ENCODE results near the gene NEURL1. TPM values are rescaled to one million over a fixed set of nuclear protein-coding genes. Genes with fewer than 3 reads are reported as not detected.

NEURL1 gene
- total RNA-seq, 1 experiment from 2014 or later, result 4.8 TPM

DNA sequence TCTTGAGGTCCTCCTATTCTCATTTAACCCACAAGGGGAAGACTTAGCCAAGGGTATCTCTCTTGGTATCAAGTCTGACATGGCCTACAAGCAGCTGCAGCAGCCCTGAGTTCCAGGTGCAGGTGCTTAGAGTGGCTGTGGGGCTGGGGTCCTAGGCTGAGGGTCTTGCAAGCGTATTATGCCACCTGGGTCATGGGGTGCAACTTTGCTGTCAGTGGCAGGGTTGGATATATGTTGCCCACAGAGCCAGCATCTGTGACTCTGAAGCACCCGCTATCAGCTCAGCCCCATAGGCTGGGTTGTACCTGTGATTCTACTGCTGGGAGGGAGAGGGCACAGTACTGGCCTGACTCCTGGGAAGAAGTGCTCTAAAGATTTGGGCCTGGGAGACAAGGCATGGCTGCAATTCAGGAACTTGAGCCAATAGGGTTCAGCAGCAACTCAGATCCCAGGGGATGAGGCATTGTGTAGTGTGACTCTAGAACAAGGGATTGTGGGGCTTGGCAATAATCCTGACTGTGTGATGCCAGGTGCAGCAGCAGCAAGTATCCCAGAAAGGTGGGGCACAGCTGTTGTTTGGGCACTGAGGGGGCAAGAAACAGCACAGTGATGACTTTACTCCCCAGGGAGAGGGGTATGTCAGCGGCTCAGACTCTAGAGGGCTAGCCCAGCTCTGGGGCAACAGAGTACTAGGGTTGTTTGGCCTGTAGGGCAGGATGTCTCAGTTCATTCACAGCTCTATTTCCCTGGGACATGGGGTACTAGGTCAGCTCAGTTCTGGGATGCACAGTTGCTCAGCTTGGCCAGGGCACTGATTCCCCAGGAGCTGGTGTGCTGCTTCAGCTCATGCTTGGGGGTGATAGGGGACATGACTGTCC is 41.4 kb downstream of the NEURL1 start:
- H3K4me1 ChIP-seq (replicated peaks; ENCODE audit: insufficient read depth), result no peaks in the 10 kb centered on the region
- H3F3A ChIP-seq (ENCODE audit: insufficient read depth, low read depth), result no peaks in the 10 kb centered on the region
- H3K27ac ChIP-seq, result no peak overlapping the region
- no peaks in the 10 kb centered on the region for H3K9me3 ChIP-seq (ENCODE audit: insufficient read depth, low read depth)
- no peaks in the 10 kb centered on the region for H3K27me3 ChIP-seq (ENCODE audit: insufficient read depth, low read depth)
- TF ChIP-seq, protein P1, sequence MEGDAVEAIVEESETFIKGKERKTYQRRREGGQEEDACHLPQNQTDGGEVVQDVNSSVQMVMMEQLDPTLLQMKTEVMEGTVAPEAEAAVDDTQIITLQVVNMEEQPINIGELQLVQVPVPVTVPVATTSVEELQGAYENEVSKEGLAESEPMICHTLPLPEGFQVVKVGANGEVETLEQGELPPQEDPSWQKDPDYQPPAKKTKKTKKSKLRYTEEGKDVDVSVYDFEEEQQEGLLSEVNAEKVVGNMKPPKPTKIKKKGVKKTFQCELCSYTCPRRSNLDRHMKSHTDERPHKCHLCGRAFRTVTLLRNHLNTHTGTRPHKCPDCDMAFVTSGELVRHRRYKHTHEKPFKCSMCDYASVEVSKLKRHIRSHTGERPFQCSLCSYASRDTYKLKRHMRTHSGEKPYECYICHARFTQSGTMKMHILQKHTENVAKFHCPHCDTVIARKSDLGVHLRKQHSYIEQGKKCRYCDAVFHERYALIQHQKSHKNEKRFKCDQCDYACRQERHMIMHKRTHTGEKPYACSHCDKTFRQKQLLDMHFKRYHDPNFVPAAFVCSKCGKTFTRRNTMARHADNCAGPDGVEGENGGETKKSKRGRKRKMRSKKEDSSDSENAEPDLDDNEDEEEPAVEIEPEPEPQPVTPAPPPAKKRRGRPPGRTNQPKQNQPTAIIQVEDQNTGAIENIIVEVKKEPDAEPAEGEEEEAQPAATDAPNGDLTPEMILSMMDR (conservative IDR thresholded peaks at IDR 0.05), result no peak
- no peak for TF ChIP-seq EZH2 (IDR thresholded peaks at IDR 0.05; ENCODE audit: low read depth)
- BruUV-seq (replicated peaks), result no TSS peak
- H3K79me2 ChIP-seq (ENCODE audit: low read depth), result no peaks in the 10 kb centered on the region
- H3K36me3 ChIP-seq (ENCODE audit: low read depth), result no peaks in the 10 kb centered on the region
- intact Hi-C loops (cut with micrococcal nuclease; ENCODE audit: unreplicated experiment), result no loop called here
- no peak overlapping the region for H3K4me2 ChIP-seq
- CTCF ChIA-PET, result no interaction called here
- POLR2A ChIA-PET (ENCODE audit: unreplicated experiment), result no interaction called here
- DNase-seq, result no peak
- no peaks in the 10 kb centered on the region for H3K9me2 ChIP-seq (ENCODE audit: insufficient read depth)
- H3K4me3 ChIP-seq, result no peak overlapping the region
- H4K20me1 ChIP-seq (ENCODE audit: insufficient read depth), result no peaks in the 10 kb centered on the region
- H2AFZ ChIP-seq, result no peak overlapping the region

DNA sequence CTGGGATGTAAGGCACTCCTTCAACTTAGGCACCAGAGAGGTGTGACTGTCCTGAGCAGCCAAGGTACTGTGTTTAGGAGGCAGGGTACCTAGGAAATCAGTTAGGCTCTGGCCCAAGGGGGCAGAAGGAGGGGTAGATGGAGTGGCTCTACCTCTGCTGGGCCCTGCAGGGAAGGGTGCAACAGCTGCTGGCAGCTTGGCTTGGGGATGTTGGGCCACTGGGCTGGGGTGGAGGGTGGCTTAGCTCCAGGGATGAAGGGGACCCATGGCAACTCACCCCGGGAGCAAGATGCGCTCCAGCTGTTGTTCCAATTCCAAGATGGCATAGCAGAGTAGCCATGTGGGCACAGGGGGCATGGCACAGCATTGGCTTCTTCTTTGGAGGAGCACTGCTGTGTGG is 42.1 kb downstream of the NEURL1 start:
- H3K27me3 ChIP-seq (ENCODE audit: insufficient read depth, low read depth), result no peaks in the 10 kb centered on the region
- no peak overlapping the region for H2AFZ ChIP-seq
- H3K4me3 ChIP-seq, result no peak overlapping the region
- no peaks in the 10 kb centered on the region for H3K4me1 ChIP-seq (replicated peaks; ENCODE audit: insufficient read depth)
- no peaks in the 10 kb centered on the region for H3K9me3 ChIP-seq (ENCODE audit: insufficient read depth, low read depth)
- TF ChIP-seq, protein P1 (conservative IDR thresholded peaks at IDR 0.05), result no peak
- no peak for TF ChIP-seq EZH2 (IDR thresholded peaks at IDR 0.05; ENCODE audit: low read depth)
- no peaks in the 10 kb centered on the region for H4K20me1 ChIP-seq (ENCODE audit: insufficient read depth)
- H3K36me3 ChIP-seq (ENCODE audit: low read depth), result no peaks in the 10 kb centered on the region
- intact Hi-C loops (cut with micrococcal nuclease; ENCODE audit: unreplicated experiment), result no loop called here
- no peak for DNase-seq
- BruUV-seq (replicated peaks), result no TSS peak
- ChIA-PET POLR2A (ENCODE audit: unreplicated experiment) (no interaction called here), CTCF (no interaction called here)
- H3K79me2 ChIP-seq (ENCODE audit: low read depth), result no peaks in the 10 kb centered on the region
- H3K9me2 ChIP-seq (ENCODE audit: insufficient read depth), result no peaks in the 10 kb centered on the region
- H3K27ac ChIP-seq, result no peak overlapping the region
- H3F3A ChIP-seq (ENCODE audit: insufficient read depth, low read depth), result no peaks in the 10 kb centered on the region
- no peak overlapping the region for H3K4me2 ChIP-seq

DNA sequence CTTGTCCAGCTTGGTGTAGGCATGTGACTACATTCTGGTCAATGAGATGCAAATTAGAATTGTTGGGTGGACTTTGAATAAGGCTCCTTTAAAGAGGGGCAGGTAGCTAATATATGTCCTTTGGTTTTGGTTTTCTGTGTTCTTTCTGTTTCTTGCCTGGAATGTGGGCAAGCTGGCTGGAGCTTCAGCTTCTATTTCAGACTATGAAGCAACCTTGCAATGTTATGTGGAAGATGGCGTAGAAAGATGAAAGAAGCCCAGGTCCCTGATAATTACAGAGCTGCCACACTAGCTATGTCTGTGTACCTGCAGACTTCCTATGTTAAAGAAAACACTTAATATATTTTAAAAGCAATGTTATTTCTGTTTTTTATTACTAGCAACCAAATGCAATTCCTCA is 46.2 kb downstream of the NEURL1 start:
- no peaks in the 10 kb centered on the region for H3K79me2 ChIP-seq (ENCODE audit: low read depth)
- H3K4me1 ChIP-seq (replicated peaks; ENCODE audit: insufficient read depth), result no peaks in the 10 kb centered on the region
- H3K9me2 ChIP-seq (ENCODE audit: insufficient read depth), result no peaks in the 10 kb centered on the region
- no peaks in the 10 kb centered on the region for H3K36me3 ChIP-seq (ENCODE audit: low read depth)
- POLR2A ChIA-PET (ENCODE audit: unreplicated experiment), result no interaction called here
- H3K4me2 ChIP-seq, result no peak overlapping the region
- DNase-seq, result no peak
- TF ChIP-seq, protein P1 (conservative IDR thresholded peaks at IDR 0.05), result no peak
- no peak for TF ChIP-seq EZH2 (IDR thresholded peaks at IDR 0.05; ENCODE audit: low read depth)
- intact Hi-C loops (cut with micrococcal nuclease; ENCODE audit: unreplicated experiment), result loop anchor here (10.0 kb wide), 1 partner anchor 45 kb away; the partner anchor contains the start of gene NEURL1
- H4K20me1 ChIP-seq (ENCODE audit: insufficient read depth), result no peaks in the 10 kb centered on the region
- no peaks in the 10 kb centered on the region for H3K27me3 ChIP-seq (ENCODE audit: insufficient read depth, low read depth)
- no peaks in the 10 kb centered on the region for H3F3A ChIP-seq (ENCODE audit: insufficient read depth, low read depth)
- no peaks in the 10 kb centered on the region for H3K9me3 ChIP-seq (ENCODE audit: insufficient read depth, low read depth)
- CTCF ChIA-PET, result no interaction called here
- H2AFZ ChIP-seq, result no peak overlapping the region
- no peak overlapping the region for H3K27ac ChIP-seq
- no TSS peak for BruUV-seq (replicated peaks)
- no peak overlapping the region for H3K4me3 ChIP-seq
